Ovary (tissue), 3 donors: ENCODE results near the gene ERICH4.

Experiments used
- CTCF ChIP-seq, 3 donors: fragments of 450-650 bp in 2 of 3; fragments of 200-600 bp in 1 of 3; IDR thresholded peaks; one replicate each; pipeline versions ENCODE4 v1.5.1 to v1.8.0; 2016 to 2022; ENCODE audit warnings: antibody characterized with exemption in 3 of 3, mild to moderate bottlenecking in 1 of 3
- EP300 ChIP-seq: sonication (generic); formaldehyde crosslinking; IDR thresholded peaks from one replicate; pipeline ENCODE4 v1.6.1; 2017; ENCODE audit warnings: antibody characterized with exemption
- POLR2A ChIP-seq: fragments of 450-650 bp; IDR thresholded peaks from one replicate; pipeline ENCODE4 v1.6.1; 2017; ENCODE audit warnings: antibody characterized with exemption, mild to moderate bottlenecking, moderate library complexity
- donor health status: DM: no; HTN: no; CAD: no.

- TF ChIP-seq CTCF (IDR thresholded peaks at IDR 0.05) (no peak), POLR2A (no peak), EP300 (no peak)
Measured at GRCh38 chr19:41399525-41399924, 43.4 kb upstream of the ERICH4 start.
